Activated naive CD4-positive, alpha-beta T cell treated with anti-CD3 and anti-CD28 coated beads, Interleukin-2, amount 50 U/mL, for 24 hours (primary cell): Measurements from ENCODE around the gene MYG1.

Source experiments
- H3K27ac Mint-ChIP-seq: one replicate; pipeline ENCODE4 v1.8.0; 2021; ENCODE audit warnings: mild to moderate bottlenecking, mixed read lengths
- H3K27me3 Mint-ChIP-seq: one replicate; pipeline ENCODE4 v1.8.0; 2021; ENCODE audit warnings: mixed read lengths
- H3K36me3 Mint-ChIP-seq: one replicate; pipeline ENCODE4 v1.8.0; 2021; ENCODE audit warnings: mixed read lengths
- H3K4me1 Mint-ChIP-seq: one replicate; pipeline ENCODE4 v1.8.0; 2021; ENCODE audit warnings: mixed read lengths
- H3K4me3 Mint-ChIP-seq: one replicate; pipeline ENCODE4 v1.8.0; 2021; ENCODE audit warnings: mild to moderate bottlenecking, mixed read lengths
- H3K9me3 Mint-ChIP-seq: one replicate; pipeline ENCODE4 v1.8.0; 2021; ENCODE audit warnings: mixed read lengths

The MYG1 gene

GRCh38 chr12:53299454-53300180 lies at the start of gene MYG1:
Gene MYG1, plus strand, starts transcription at chr12:53299695. Its CDS starts 43 bp downstream, at chr12:53299738.
- Mint-ChIP-seq H3K27me3 (no peaks in the 10 kb centered on the region), H3K4me1 (peaks cover 73% of the 10 kb centered on the region), H3K36me3 (peaks cover 13% of the 10 kb centered on the region), H3K4me3 (peak within 1 kb of the TSS; percentile 94), H3K9me3 (no peaks in the 10 kb centered on the region), H3K27ac (peak within 1 kb of the TSS; percentile 96)

GRCh38 chr12:53251477-53252348 lies 47.8 kb upstream of the MYG1 start:
- no peaks in the 10 kb centered on the region for H3K27me3 Mint-ChIP-seq
- H3K36me3 Mint-ChIP-seq = peaks cover 3% of the 10 kb centered on the region
- H3K27ac Mint-ChIP-seq = peak overlapping the region; percentile 94
- H3K9me3 Mint-ChIP-seq = no peaks in the 10 kb centered on the region
- peaks cover 42% of the 10 kb centered on the region for H3K4me1 Mint-ChIP-seq
- peak overlapping the region; percentile 96 for H3K4me3 Mint-ChIP-seq

GRCh38 chr12:53252349-53252916 lies 47.1 kb upstream of the MYG1 start:
- H3K9me3 Mint-ChIP-seq = no peaks in the 10 kb centered on the region

GRCh38 chr12:53253298-53253697 lies 46.2 kb upstream of the MYG1 start:
- H3K27ac Mint-ChIP-seq = peak overlapping the region; percentile 79
- no peaks in the 10 kb centered on the region for H3K27me3 Mint-ChIP-seq
- H3K4me3 Mint-ChIP-seq = peak overlapping the region; percentile 96
- H3K9me3 Mint-ChIP-seq = no peaks in the 10 kb centered on the region
- peaks cover 42% of the 10 kb centered on the region for H3K4me1 Mint-ChIP-seq
- H3K36me3 Mint-ChIP-seq = peaks cover 3% of the 10 kb centered on the region

More at GRCh38 chr12:53252349-53252916, 47.1 kb upstream of the MYG1 start:
- peaks cover 3% of the 10 kb centered on the region for H3K36me3 Mint-ChIP-seq
- H3K4me1 Mint-ChIP-seq = peaks cover 42% of the 10 kb centered on the region
- peak overlapping the region; percentile 79 for H3K27ac Mint-ChIP-seq
- H3K27me3 Mint-ChIP-seq = no peaks in the 10 kb centered on the region
- H3K4me3 Mint-ChIP-seq = peak overlapping the region; percentile 96

GRCh38 chr12:53254816-53255545 lies 44.5 kb upstream of the MYG1 start:
- Mint-ChIP-seq H3K27me3 (no peaks in the 10 kb centered on the region), H3K4me3 (no peak overlapping the region), H3K4me1 (peaks cover 42% of the 10 kb centered on the region), H3K36me3 (peaks cover 3% of the 10 kb centered on the region), H3K27ac (peak overlapping the region; percentile 23), H3K9me3 (no peaks in the 10 kb centered on the region)

GRCh38 chr12:53255996-53256395 lies 43.5 kb upstream of the MYG1 start:
- Mint-ChIP-seq H3K4me1 (peaks cover 41% of the 10 kb centered on the region), H3K9me3 (no peaks in the 10 kb centered on the region), H3K4me3 (peak overlapping the region; percentile 19), H3K27ac (peak overlapping the region; percentile 70), H3K36me3 (peaks cover 3% of the 10 kb centered on the region), H3K27me3 (no peaks in the 10 kb centered on the region)

GRCh38 chr12:53258541-53259539 lies 40.7 kb upstream of the MYG1 start:
- H3K27me3 Mint-ChIP-seq = no peaks in the 10 kb centered on the region

GRCh38 chr12:53259891-53260290 lies 39.6 kb upstream of the MYG1 start:
- H3K9me3 Mint-ChIP-seq = no peaks in the 10 kb centered on the region
- peaks cover 14% of the 10 kb centered on the region for H3K4me1 Mint-ChIP-seq
- H3K27me3 Mint-ChIP-seq = no peaks in the 10 kb centered on the region
- no peak overlapping the region for H3K4me3 Mint-ChIP-seq
- H3K27ac Mint-ChIP-seq = no peak overlapping the region
- no peaks in the 10 kb centered on the region for H3K36me3 Mint-ChIP-seq

More at GRCh38 chr12:53258541-53259539, 40.7 kb upstream of the MYG1 start:
- no peak overlapping the region for H3K4me3 Mint-ChIP-seq
- no peaks in the 10 kb centered on the region for H3K36me3 Mint-ChIP-seq
- peaks cover 22% of the 10 kb centered on the region for H3K4me1 Mint-ChIP-seq
- H3K27ac Mint-ChIP-seq = no peak overlapping the region
- H3K9me3 Mint-ChIP-seq = no peaks in the 10 kb centered on the region

GRCh38 chr12:53265783-53266182 lies 33.7 kb upstream of the MYG1 start:
- no peaks in the 10 kb centered on the region for H3K9me3 Mint-ChIP-seq
- no peaks in the 10 kb centered on the region for H3K27me3 Mint-ChIP-seq
- H3K4me3 Mint-ChIP-seq = no peak overlapping the region
- peaks cover 25% of the 10 kb centered on the region for H3K4me1 Mint-ChIP-seq
- no peaks in the 10 kb centered on the region for H3K36me3 Mint-ChIP-seq
- H3K27ac Mint-ChIP-seq = peak overlapping the region; percentile 65

GRCh38 chr12:53267306-53267998 lies 32.0 kb upstream of the MYG1 start:
- Mint-ChIP-seq H3K4me1 (peaks cover 25% of the 10 kb centered on the region), H3K36me3 (no peaks in the 10 kb centered on the region), H3K27ac (peak overlapping the region; percentile 94), H3K4me3 (peak overlapping the region; percentile 99), H3K9me3 (no peaks in the 10 kb centered on the region), H3K27me3 (no peaks in the 10 kb centered on the region)

- Mint-ChIP-seq H3K9me3 (no peaks in the 10 kb centered on the region), H3K27ac (peak within 1 kb of the TSS; percentile 94), H3K4me3 (peak within 1 kb of the TSS; percentile 99), H3K27me3 (no peaks in the 10 kb centered on the region), H3K4me1 (peaks cover 25% of the 10 kb centered on the region), H3K36me3 (no peaks in the 10 kb centered on the region)
Observed at GRCh38 chr12:53267999-53268629, 31.4 kb upstream of the MYG1 start, which contains the start of gene ESPL1. Gene ESPL1, plus strand, starts transcription at chr12:53268299. Its CDS starts 468 bp downstream, at chr12:53268767.

GRCh38 chr12:53268630-53269562 lies 30.6 kb upstream of the MYG1 start:
- H3K4me3 Mint-ChIP-seq = peak overlapping the region; percentile 99
- H3K36me3 Mint-ChIP-seq = no peaks in the 10 kb centered on the region
- H3K9me3 Mint-ChIP-seq = no peaks in the 10 kb centered on the region
- H3K27ac Mint-ChIP-seq = peak overlapping the region; percentile 94
- peaks cover 25% of the 10 kb centered on the region for H3K4me1 Mint-ChIP-seq
- H3K27me3 Mint-ChIP-seq = no peaks in the 10 kb centered on the region
